GM13977 (cell line): ENCODE measurements around the gene ZNG1A.
"Not testable (repeated sequence)": the region's sequence is repeated elsewhere in the genome, so short reads cannot be mapped to it uniquely, and the experiment has no call there.

Experiments
- DNase-seq: peaks from one replicate; pipeline ENCODE4 v3.0.0; 2012; ENCODE audit warnings: low spot score
- in situ Hi-C: fragments of 300-500 bp; cut with MboI; formaldehyde crosslinking; loops from one replicate; pipeline ENCODE4 v1.12.0; 2022; ENCODE audit warnings: low sequenced_read_pairs, low pct_unique_long_range_greater_than_20kb, mixed read lengths, inconsistent platforms; ENCODE audit not compliant: unreplicated experiment

ZNG1A gene

GRCh38 chr9:151173-151572 lies 27.7 kb downstream of the ZNG1A start:
- in situ Hi-C loops, DNase-seq: not testable (repeated sequence)

DNA sequence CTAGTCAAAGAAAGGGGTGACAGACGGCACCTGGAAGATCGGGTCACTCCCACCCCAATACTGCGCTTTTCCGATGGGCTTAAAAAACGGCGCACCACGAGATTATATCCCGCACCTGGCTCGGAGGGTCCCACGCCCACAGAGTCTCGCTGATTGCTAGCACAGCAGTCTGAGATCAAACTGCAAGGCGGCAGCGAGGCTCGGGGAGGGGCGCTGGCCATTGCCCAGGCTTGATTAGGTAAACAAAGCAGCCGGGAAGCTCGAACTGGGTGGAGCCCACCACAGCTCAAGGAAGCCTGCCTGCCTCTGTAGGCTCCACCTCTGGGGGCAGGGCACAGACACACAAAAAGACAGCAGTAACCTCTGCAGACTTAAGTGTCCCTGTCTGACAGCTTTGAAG lies 39.0 kb downstream of the ZNG1A start:
- DNase-seq, in situ Hi-C loops: not testable (repeated sequence)

- DNase-seq, in situ Hi-C loops: not testable (repeated sequence)
Measured at GRCh38 chr9:117995-118467, 60.8 kb downstream of the ZNG1A start, which contains the start of gene FOXD4. FOXD4 (minus strand) TSS chr9:118417; CDS start chr9:118119, 298 bp downstream.

DNA sequence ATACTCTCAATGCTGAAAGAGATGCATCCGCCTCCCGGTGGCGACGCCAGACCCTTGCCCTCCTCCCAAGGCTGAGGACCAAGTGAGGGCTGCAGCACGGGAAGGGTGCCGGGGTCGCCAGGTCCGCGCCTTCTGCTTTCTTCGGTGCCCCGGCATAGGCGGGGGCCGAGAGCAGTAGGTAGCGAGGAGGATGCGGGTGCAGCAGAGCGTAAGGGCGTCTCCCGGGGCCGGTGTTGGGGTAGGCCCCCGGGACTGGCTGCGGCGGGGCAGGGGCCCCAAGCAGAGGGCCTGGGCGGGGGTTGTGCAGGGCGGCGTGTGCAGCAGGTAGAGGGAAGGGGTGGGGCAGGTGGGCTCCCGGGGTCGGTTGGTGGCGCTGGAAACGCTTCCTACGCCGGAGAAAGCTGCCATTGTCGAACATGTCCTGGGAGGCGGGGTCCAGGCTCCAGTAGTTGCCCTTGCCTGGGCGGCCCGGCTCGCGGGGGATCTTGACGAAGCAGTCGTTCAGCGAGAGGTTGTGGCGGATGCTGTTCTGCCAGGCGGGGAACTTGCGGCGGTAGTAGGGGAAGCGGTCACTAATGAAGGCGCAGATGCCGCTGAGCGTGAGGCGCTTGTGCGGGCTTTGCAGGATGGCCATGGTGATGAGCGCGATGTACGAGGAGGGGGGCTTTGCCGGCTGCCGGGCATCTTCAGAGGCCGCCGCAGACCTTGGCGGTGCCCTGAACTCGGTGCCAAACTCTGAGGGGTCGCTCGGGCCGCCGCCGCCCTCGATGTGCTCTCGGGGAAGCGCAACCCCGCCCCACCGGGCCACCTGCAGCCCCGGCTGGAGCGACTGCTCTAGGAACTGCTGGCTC lies 61.5 kb downstream of the ZNG1A start:
- in situ Hi-C loops, DNase-seq: not testable (repeated sequence)

GRCh38 chr9:116239-117077 lies 62.4 kb downstream of the ZNG1A start:
- in situ Hi-C loops, DNase-seq: not testable (repeated sequence)

DNA sequence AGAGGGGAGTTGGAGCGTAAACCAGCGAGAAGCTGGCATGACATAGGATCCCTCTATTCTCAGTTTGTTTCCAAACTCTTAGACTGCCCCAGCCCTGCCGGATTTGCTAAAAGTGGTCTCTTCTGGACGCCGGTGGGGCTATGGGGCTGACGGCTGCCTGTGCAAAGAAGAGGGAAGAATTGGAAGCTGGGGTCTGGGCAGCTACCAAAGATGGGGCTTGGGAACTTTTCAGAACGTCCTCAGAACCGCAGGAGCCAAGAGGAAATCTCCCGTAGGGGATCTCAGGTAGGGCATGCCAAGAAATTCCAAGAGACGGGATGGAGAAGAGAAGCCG lies 63.8 kb downstream of the ZNG1A start:
- DNase-seq, in situ Hi-C loops: not testable (repeated sequence)

DNA sequence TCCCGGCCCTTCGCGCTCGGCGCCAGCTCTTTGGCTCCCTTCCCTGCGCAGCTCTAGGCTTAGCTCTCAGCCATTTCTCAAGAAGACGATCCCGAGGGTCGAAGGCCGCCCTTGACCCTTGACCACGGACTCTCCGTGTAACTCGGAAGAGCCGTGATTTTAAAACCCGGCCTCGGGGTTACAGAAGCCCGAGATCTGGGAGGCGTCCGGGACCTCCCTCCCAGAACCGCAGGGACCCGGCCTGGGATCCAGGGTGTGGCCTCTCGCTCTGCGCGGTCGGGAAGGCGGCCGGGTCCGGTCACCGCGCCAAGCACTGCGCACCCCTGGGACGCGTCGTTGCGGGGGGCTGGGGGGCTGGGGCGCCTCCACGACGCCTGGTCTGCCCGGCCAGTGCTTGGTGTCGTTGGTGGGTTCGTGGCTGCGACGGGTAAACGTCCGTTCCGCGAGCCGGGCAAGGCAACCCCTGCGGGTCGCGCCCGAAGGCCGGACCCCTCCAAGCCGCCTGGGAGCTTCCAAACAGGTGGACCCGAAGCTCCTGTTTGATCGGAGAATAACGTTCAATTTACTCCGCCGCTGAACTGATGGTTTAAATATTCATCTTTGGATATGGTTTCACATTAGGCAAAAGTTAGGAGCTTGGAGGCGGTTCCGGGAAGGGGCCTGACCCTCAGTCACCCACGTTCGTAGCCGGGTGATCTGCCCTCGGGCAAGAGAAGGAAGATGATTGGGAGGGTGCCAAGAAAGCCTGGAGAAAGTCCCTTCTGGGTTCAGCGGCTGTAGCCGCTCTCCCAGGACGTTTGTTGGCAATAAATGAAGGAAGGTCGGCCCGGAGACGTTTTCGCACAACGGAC lies 64.4 kb downstream of the ZNG1A start:
- in situ Hi-C loops = not testable (repeated sequence)
- peak; percentile 57 for DNase-seq

- peak; percentile 18 for DNase-seq
- in situ Hi-C loops = not testable (repeated sequence)
Measured at GRCh38 chr9:113468-114266, 65.2 kb downstream of the ZNG1A start.

DNA sequence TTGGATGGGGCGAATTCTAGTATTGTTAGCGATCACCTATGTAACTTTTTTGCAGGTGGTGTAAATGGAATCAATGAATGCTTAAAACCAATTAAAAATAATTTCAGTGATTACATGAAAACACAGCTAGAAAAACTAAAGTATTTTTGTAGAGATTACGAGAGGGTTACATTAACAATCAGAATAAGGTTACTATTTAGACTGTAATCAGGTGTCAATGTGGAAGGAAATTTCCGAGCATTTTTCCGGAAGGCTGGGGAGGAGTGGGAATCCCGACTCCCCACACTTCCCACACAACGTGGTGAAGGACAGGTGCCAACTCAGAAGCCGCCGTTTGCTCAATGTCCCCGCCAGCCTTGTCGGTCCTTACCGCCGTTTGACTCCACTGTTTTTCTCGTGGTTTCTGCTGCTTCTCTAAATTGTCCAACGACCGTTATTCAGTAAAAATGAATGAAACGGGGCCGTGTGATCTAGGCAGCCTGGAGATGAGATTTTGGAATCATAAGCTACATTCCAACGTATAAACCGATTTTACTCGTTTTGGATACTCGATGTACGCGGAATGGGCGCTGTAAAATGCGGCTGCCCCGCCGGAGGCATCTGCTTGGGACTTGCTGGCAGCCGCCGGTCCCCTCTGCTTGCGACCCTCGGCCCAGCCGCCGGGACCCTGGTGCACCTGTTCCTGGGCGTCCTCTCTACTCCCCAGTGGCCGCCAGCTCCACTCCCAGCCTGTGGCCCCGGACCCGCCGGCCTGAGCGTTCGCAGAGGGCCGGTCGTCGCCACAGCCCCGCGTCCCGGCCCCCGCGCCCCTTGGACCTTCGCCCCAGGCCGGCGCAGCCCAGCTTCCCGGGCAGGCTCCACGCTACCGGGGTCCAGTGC lies 66.0 kb downstream of the ZNG1A start:
- in situ Hi-C loops, DNase-seq: not testable (repeated sequence)

DNA sequence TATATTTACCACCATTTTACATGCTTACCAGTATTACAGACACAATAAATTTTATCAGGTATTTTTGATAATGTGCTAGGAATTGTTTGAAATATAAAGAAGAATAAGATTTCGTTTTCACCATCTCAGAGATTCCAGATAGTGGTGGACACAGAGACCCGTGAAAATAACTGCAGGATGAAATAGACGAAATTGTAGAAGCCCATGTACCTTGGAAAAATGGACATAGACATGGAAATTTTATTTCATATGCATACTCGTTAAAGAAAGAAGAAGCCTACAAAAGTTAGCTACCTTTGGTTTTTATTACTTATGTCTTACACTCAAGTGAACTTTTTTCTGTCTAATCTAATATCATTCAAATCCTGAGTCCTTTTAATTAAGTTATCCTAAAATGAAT lies 68.2 kb downstream of the ZNG1A start:
- DNase-seq, in situ Hi-C loops: not testable (repeated sequence)

DNA sequence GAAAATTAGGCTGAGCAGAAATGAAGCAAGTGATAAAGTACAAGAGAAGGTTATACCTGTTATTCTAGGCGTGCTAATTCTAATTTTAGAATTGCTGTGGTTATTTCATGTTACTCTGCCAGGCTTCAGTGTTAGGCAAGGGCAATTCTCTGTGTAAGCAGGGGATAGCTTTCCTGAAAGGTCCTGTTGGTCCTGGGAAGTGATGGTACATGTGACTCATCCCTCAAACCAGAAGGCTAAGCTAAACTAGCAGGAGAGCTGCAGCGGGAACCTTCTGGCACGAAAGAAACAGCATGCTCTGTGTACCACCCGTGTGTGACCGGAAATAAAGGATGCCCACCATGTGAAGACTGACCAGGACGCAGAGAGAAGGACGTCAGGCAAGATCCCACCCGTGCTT lies 69.3 kb downstream of the ZNG1A start:
- in situ Hi-C loops, DNase-seq: not testable (repeated sequence)

DNA sequence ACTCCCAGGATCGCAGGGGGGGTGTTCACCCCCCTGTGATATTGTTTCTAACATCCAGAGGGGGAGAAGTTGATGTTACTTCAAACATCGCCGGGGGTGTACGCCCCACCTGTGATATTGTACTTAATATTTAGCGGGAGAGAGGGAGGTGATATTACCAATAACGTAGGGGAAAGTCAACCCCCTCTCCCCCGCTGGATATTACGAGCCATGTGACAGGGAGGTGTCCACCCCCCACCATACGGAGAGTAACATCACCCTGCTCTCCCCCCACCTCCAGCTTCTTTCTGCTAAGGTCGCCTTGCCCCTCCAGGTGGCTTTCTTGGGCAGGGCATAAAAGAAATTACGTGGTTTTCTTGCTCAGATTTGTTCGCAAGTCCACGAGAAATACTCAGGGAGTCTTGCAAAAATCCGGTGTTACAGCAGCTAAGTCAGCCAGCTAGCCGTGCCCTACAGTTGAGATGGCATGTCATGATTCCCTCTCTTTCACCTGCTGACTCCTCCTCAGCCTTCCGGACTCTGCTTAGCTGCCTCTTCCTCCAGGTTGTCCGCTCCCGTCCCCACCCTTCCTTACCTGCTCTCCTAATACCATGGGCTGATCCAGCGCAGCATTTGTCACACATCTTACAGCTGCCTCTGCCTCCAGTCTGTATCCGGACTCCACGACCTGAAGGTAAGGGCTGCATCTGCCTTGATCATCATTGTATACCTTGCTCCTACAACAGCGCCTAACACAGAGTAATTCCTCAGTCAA lies 69.9 kb downstream of the ZNG1A start:
- in situ Hi-C loops, DNase-seq: not testable (repeated sequence)

DNA sequence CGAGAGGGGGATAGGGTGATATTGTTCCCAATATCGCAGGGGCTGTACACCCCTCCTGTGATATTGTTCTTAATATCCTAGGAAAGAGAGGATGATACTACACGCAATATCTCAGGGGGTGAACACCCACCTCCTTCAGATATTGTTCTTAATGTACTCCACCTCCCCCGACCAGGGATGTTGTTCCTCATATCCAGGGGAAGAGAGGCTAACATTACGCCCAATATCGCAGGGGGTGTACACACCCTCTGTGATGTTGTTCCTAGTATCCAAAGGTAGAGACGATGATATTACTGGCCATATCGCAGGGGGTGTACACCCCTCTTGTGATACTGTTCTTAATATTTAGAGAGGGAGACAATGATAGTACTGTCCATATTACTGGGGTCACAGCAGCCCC lies 72.9 kb downstream of the ZNG1A start:
- in situ Hi-C loops, DNase-seq: not testable (repeated sequence)

- DNase-seq, in situ Hi-C loops: not testable (repeated sequence)
Measured at GRCh38 chr9:100430-100829, 78.4 kb downstream of the ZNG1A start.

DNA sequence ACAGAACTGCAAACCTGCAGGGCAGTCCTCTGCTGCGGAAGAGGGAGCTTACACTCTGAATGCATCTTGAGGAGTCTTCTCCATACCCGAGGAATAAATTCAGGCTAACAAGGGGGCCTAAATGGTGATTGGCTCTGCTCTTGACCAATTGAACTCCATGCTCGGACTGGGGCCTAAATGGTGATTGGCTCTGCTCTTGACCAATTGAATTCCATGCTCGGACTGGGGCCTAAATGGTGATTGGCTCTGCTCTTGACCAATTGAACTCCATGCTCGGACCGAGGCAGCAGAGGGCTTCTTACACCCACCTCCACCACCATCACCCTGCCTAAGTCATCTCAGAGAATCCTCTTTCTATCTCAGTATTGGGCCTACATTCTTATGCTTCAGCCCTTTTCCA lies 79.0 kb downstream of the ZNG1A start:
- in situ Hi-C loops, DNase-seq: not testable (repeated sequence)
